Activated CD4-positive, alpha-beta T cell treated with anti-CD3 and anti-CD28 coated beads for 48 hours (primary cell): ENCODE measurements around the gene CKB.

Experiments
- DNase-seq: peaks from one replicate; pipeline ENCODE4 v3.0.0-alpha.2; 2020

CKB gene

DNA sequence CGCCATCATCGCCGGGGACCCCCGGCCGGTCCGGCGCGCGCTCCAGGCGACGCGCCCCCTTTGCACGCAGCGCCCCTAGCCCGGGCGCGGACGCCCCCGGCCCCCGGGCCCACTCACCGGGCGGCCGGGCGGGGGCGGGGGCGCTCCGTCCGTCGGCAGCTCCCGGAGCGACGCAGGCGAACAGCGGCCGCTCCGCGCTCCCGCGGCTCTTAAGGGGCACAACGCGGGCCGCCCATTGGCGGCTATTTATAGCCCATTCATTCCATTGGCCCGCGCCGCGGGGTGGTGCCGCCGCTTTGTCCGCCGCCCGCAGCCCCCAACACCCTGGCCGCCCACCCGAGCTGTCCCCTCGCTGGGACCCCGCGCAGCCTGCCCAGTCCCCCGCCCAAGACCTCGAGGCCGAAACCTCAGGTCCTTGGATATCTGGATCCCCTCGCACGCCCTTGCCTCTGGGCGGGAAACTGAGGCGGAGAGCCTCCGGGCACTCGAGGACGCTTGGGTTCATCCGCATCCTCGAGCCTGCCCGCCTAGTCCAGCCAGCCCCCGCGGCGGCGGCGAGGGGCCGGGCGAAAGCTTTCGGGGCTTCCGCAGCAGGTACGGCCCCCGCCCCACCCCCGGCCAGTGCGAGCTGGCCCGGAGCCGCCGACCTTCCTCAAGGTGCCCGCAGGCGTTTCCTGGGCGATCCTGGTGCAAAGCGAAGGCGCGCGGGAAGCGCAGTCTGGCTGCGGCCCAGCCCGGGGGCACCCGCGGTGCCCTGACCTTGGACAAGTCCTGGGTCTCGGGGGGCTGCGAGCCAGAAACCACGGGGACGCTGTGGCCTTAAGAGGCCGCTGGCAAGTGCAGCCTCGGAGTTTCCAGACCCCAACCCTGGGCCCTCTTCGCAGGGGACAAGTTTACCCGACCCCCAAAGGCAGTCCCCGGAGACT lies at the start of gene CKB:
Gene CKB (minus strand): TSS at position 182 of the 926 bp plus-strand sequence. CDS start 337 bp downstream, outside the sequence.
- DNase-seq = peak; percentile 43

DNA sequence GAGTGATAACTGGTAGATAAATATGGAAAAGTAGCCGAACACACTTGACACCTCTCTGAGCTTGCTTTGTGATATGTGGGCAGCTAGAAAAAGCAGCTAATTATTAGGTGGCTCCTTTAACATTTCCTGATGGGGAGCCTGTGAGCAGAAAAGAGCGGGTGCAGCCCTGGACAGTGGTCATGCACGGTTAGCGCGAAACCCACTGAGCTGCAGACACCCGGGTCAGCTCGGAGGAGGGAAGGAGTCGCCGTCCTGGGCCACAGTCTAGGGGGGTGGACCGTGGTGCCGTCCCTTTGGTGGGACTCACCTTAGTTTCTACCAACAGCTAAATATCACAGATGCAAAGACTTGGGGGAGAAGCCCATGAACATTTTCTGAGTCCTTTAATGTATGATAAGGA lies 46.8 kb upstream of the CKB start:
- no peak for DNase-seq

DNA sequence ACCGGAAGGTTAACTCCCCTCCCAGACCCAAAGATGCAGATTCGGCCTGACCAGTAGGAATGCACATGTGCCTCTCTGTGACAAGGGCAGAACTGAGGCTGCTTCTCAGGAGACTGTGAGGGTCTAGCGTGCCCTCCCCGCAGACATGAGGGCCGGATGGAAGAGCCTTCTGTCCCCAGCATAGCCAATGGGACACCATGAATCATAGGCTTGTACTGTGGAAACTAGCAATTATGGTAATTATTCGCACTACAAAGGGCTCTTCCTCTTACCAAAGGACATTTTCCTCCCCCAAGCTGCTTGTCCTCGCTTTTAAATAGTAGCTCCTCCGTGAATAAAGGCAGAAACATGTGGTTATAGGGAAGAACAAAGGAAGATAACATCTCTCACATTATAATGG lies 46.3 kb upstream of the CKB start:
- no peak for DNase-seq

DNA sequence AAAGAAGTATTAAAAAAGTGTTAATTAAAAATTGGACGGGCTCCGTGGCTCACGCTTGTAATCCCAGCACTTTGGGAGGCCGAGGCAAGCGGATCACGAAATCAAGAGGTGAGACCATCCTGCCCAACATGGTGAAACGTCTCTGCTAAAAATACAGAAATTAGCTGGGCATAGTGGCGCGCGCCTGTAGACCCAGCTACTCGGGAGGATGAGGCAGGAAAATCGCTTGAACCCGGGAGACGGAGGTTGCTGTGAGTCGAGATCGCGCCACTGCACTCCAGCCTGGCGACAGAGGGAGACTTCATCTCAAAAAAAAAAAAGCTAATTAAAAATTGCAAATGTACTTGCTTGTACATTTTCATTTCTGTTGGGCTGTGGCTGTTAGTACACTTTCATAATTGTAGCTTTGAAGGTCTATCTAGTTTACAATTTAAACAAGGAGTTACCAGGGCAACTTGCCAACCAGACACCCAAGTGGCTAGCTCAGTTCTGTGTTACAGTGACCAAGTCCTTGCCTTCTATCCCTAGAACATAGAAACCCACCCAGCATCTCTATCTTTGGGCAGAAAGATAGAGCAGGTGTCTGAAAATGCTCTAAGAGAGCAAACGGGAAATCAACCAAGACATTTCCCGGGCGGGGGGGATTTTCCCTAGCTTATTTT lies 41.3 kb upstream of the CKB start:
- DNase-seq = no peak

DNA sequence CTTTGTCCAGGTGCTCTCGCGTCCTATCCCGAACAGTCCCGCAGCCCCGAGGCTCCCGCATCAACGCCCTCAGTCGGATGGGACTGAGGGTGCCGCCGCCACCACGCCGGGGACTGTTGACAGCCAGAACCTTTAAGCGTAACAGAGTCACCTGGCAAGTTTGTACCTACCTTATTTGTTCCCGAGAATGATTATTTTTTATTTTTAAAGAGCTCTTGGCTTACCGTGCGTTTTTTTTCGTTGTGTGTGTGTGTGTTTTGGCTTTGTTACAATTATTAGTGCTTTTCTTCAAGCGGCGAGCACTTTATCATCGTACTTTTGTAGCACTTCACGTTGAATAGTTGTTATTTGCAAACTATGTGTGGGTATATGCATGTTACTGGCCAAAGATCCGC lies 40.6 kb upstream of the CKB start:
- no peak for DNase-seq

DNA sequence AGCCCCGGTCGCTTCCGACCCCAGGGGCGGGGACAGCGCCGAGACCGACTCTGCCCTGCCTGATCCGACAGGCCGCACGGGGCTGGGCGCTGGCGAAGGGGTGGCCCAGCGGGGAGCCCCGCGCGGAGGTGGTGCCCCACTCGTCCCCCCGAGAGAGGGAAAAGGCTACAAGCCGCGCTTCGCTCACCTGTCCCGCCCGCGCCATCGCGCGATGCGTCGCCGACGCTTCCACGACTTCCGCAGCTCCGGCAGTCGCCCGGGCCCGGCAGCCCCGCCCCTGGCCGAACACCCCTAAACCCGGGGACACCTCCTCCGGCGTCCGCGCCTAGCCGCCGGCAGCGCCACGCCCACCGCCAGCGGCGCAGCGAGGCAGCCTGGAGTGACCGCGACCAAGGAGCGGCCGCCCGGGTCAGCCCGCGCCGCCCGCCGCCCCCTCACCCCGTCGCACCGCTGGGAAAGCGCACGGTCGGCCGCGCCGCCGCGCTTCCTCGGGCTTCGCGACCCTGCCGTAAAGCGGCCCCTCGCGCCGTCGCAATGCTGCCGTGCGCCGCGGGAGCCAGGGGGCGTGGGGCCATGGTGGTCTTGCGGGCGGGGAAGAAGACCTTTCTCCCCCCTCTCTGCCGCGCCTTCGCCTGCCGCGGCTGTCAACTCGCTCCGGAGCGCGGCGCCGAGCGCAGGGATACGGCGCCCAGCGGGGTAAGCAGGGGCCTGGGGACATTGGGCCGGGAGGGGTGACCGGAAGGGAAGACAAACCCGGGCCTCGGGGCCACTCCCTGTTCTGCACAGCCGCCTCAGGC lies 40.0 kb upstream of the CKB start, which contains the start of the genes BAG5 and COA8:
Gene BAG5 (minus strand): TSS at position 229 of the 797 bp plus-strand sequence. CDS start 1,493 bp downstream, outside the sequence.
Gene COA8 (plus strand): TSS at position 532 of the 797 bp plus-strand sequence. CDS start 42 bp downstream, at position 574.
- peak; percentile 93 for DNase-seq

DNA sequence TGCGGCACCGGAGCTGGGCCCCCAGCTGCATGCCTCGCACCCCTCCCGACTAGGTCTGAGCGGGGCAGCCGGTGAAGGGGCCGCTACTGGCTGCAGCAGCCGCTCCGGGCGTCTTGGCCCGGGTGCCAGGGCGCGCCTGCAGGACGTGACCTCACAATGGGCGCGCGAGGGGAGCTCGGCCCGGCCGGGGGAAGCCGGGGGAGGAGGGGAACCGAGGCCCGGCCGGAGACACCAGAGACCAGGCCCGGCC lies 39.5 kb upstream of the CKB start:
- no peak for DNase-seq

DNA sequence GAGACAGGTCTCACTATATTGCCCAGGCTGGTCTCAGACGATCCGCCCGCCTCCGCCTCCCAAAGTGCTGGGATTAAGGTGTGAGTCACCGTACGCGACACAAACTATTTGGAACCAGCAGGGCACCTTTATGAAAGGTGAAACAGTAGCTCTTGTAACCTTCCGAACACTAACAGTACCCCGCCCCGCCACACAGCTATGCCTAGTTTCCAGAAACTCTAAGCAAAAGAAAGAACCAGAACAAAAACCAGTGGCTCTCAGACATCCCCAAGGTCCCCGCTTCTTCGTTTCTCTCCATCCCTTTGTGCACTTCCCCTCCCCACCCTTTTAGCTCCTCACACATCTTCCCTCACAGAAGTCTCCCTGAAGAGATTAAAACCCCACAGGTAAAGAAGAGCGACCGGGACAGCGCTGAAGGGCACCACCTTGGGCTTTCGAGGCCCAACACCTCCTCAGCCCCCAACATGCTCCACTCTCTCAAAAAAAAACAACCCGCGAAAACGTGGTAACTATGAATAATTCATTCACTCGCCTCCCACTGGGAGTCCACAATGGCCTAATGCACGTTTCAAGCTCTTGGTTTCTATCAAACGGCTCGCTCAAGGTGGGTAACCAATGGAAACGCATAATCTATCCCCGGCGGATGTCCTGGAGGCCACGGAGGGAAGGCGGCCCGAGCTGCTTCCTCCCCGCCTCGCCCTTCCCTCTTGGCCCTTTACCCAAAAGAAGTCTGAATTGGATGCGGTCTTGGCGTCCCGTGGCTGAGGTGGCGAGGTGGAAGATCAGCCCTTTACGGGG lies 39.0 kb upstream of the CKB start:
- DNase-seq = peak; percentile 63

DNA sequence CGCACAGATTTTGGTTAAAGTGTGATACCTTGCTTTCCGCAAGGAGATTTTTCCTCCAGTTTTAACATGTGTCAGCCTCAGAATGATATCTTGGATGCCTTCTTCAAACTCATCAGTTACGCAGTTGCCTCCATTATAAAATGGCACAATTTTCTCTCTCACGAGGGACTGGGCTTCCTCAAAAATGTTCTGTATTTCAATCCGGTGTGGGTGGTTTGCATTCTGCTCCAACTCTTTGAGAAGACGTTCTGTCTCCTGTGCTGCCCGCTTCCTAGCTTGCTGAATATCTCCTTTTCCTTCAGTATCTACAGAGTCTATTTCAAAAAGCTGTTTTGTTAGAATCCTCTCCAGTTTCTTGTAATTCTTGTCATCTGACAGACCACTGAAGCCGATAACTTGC lies 38.1 kb upstream of the CKB start:
- DNase-seq = no peak

DNA sequence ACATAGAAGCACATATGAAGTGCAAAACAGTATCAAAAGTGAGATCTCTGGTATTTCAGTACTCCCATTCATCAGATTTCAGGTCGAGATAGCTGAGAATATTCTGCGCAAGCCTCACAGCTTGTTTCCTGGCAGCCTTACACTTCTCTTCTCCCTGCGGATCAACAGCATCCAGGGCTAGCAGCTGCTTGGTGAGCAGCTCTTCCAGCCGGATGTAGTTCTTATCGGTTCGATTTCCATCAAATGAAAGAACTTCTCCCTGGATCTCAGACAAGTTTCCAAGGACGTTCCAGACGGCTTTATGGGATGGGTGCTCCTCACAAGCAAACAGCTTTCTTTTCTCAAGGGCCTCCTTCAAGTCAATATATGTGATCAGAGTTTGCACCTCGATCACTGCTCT lies 37.1 kb upstream of the CKB start:
- no peak for DNase-seq

DNA sequence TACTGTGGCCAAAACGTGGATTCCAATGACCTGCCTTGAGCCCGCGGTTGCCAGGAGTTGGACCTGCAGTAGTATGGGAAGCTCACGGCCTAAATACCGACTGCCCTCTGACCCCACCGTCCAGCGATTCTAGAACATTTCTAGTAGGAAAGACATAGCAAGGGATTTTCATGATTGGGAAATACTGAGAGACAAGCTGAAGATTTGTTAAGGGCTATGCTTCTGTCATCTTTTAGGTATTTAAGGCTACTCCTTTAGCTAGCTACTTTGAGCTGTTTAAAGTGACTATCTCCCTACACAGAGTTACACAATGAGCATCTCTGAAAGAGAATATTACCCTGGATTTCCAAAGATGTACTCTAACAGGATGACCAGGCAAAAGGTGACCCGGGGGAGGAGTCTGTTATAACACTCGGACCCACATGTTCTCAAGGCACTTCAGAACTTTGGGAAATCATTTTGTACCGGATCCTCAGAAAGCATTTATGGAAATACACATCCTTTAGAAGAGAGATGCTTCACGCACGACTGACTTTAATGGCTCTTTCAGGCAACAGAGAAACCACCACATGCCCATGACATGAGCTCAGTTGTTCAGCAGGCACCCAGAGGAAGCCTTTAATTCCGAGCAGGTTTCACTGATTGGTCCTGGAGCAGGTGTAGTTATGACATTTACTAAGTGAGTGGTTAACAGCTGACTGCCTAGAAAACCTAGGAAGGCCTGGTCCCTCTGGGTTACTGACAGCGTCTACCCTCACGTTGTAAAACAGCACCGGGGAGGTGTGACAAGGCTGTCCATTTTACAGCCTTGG lies 35.6 kb upstream of the CKB start:
- DNase-seq = no peak

DNA sequence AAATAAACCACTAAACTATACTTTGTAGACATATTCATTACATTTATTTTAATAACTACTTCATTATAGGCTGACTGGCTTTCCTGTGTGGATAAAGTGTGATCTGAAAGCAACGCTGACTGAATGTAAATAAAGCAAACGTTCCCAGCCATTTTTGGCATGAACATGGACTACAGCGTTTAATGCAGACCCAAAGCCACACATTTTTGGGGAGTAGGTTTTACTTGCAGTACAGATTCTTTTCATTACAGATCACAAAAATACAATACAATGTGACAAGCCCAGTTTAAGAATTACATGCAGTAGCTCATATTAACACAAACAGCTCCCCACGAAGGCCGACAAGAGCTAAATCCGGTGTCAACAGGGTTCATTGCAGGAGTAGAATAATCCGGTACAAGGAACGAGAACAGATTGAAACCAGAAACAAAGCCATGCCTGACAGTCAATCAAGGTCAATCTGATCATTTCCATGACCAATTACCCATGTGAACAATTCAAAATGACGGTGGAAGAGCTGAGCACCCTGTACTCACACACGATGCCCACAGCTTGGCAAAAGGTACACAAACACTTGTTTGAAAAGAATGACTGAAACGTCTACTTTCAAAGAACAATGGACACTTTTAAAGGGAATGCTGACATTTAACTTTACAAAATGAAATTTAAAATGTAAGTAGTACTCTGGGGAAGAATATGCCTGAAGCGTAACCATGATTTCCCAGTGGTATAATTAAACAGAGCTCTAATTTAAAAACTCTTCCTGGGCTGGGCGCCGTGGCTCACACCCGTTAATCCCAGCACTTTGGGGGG lies 34.5 kb upstream of the CKB start:
- no peak for DNase-seq

DNA sequence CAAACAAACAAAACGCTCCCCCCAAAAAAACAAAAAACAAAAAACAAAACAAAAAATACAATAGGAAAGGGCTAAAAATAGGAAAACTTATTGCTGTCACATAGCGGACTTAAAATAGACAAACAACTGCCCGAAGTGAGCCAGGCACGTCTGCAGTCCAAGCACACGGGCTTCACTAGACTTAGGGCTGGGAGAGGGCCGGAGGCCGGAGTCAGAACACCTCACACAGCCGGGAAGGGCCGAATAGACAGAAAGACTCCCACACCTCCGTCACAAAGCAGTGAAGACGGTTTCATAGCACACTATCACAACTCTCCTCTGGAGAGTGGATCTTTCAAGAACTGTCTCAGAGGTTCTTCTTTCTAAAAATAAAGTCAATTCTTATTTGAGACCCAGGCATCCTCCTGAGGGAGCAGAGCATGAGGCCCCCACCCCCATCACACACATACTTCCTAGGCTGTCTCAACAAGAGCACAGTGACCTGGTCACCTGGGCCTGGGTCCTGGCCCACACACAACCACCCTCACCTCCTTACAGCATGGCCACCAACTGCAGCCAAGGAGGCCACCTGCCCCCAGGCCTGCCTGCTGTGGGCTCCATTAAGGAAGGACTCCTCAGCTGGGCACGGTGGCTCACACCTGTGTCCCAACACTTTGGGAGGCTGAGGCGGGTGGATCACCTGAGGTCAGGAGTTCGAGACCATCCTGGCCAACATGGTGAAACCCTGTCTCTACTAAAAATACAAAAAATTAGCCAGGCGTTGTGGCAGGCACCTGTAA lies 33.1 kb upstream of the CKB start:
- DNase-seq = no peak

DNA sequence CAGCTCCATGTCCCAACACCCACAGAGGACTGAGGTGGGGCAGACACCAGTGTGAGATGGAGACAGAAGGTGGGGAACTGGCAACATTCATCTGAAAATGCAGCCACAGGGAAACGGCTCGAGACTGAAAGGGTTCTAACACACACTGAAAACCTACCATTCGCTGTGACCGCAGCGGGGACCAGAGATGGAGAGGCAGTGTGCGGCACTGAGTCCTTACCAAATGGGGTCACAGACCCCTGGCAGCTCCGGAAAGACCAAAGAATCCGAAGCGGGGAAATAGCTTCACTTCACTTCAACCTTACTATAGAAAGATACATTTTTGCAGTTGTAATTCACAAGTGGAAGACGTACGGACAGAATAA lies 30.2 kb upstream of the CKB start:
- no peak for DNase-seq

DNA sequence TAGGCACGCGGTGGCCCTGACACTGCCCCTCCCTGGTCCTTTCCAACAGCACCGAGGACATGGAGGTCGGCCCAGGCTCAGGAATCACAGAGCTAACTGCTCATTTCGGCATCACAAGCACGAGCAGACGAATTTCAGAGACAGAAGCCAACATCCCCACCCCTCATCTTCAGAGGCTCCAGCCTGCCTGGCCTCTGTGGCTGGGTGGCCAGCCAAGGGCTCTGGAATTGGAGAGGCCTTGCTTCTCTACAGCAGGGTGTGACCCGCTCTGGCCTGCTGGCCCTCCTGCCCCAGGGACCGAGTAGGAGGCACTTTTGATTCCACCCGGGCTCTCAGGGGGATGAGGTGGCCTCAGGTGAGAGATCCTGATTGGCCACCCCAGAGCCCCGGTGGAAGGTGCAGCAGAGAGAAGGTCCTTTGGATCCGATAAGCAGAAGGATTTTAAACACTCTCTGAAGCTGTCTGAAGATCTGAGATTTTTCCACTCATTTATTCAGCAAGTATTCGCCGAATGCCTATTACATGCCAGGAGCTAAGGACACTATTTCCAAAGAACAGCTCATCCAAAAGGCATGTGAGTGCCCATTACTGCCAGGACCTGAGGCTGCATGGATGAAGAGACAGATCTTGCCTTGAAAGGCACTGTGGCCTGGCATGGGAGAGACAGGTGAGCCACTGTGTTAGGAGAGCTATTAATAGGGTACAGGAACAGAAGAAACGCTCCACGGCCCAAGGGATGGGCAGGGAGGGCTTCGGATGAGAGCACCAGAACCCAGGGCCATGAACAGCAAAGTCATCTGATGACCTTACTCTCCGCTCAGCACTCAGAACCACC lies 29.6 kb upstream of the CKB start:
- DNase-seq = no peak

DNA sequence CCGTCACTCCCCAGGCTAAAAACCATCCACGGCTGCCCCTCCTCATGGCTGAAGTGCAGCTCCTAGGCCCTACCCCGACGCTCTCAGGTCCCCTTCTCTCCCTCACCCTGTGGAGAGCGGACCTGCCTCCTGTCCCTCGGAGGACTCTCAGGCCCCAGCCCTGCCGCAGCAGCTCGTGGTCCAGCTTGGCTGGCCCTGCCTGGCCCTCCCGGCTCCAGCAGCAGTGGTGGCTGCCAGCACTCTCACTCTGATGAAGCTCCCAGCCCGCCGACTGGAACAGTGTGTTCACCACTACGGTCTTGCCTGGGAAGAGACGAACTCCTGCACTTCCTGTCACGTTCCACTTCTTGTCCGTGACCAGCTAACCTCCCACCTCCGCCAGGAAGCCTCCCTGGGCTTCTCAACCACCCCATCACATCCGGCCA lies 28.7 kb upstream of the CKB start:
- DNase-seq = no peak

DNA sequence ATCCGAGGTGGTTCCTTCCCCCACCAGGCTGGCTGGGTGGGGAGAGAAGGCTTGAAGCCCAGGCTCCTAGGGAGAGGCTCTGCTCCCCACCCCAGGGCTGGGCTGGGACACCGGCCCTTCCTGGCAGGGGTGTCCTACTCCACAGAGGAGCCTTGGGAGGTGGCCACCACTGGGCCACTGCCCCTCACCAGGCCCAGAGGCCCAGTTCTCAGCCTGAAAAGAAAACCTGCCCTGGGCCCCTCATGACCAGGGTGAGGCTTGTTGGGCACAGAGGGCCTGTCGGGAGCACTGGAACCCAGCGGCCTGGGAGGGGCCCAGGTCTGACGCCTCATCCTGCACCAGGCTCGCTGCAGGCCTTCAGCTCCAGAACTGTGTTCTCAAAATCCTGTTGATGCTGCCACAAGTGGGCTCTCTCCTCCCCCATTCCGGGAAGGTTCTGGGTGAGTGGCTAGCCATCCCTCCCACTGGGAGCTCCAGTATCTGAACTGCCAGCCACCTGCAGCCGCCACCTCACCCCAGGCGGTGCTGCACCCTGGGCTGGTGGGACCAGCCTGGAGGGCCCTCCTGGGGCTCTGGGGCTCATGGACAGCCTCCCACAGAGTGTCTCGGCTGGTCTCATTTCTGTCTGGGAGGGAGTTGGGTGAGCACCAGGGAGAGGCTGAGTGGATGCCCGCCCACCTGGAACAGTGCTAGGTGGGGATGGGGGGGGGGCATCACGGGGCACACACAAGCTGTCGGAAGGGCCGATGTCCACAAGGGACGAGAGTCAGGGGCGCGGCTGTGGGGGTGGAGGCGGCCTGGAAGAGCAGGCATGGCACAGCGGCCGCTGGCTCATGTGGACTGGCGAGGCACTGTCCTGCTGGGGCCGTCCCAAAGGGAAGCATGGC lies 28.1 kb upstream of the CKB start:
- no peak for DNase-seq
